GM12875 (cell line): ENCODE data around the gene MAPK1.
A peak's percentile ranks its signal among the peaks of the same experiment; 100 is the strongest.
"Not testable (repeated sequence)": the region's sequence is repeated elsewhere in the genome, so short reads cannot be mapped to it uniquely, and the experiment has no call there.

ENCODE experiments used
- H3K4me3 ChIP-seq: one replicate; pipeline ENCODE4 v1.5.1; 2011; ENCODE audit warnings: low read depth, low read length, control low read depth
- TF ChIP-seq, protein P1 (sequence below): IDR thresholded peaks from 2 replicates; pipeline ENCODE4 v1.5.1; 2011; ENCODE audit warnings: low read depth, mild to moderate bottlenecking, control low read depth, inconsistent platforms, low read length, moderate library complexity, borderline replicate concordance; ENCODE audit not compliant: insufficient read depth

Gene MAPK1

GRCh38 chr22:21867528-21868266, at the start of gene MAPK1:
MAPK1 (minus strand) TSS chr22:21867645; CDS start chr22:21867440, 205 bp downstream.
- peak within 1 kb of the TSS; percentile 78 for H3K4me3 ChIP-seq
- TF ChIP-seq, protein P1, sequence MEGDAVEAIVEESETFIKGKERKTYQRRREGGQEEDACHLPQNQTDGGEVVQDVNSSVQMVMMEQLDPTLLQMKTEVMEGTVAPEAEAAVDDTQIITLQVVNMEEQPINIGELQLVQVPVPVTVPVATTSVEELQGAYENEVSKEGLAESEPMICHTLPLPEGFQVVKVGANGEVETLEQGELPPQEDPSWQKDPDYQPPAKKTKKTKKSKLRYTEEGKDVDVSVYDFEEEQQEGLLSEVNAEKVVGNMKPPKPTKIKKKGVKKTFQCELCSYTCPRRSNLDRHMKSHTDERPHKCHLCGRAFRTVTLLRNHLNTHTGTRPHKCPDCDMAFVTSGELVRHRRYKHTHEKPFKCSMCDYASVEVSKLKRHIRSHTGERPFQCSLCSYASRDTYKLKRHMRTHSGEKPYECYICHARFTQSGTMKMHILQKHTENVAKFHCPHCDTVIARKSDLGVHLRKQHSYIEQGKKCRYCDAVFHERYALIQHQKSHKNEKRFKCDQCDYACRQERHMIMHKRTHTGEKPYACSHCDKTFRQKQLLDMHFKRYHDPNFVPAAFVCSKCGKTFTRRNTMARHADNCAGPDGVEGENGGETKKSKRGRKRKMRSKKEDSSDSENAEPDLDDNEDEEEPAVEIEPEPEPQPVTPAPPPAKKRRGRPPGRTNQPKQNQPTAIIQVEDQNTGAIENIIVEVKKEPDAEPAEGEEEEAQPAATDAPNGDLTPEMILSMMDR = peak; percentile 47

GRCh38 chr22:21916309-21916918, 49.0 kb upstream of the MAPK1 start:
- TF ChIP-seq, protein P1 = no peak
- H3K4me3 ChIP-seq = no peak overlapping the region

DNA sequence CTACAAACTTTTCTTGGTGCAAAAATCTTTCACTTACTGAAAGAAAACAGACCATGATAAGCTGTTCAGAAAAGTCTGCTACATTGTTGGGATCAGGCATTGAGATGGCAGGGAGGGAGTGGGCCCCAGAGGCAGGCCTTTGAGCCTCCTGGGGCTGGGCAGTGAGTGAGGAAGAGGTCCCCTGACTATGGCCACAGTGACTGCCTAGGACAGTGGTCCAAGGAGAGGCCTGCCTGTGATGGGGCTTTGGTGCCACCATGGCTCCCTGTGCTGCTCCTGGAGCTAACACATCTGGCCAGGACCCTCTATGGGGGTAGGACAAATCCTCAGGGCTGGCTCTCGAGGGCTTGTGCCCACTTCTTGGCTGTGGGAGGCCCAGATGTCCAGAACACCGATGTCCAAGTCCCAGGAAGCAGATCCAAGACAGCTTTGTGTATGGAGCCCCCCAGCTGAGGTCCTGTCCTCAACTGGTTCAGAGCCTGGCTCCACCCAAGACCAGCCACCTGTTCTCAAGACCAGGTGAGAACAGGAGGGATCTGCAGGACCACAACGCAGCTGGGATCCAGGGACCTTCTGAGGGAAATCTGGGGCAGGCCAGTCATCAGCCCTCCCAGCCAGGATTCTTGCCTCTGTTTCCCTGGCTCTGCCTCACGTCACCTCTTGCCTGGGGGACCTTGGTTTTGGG, 48.3 kb upstream of the MAPK1 start:
- TF ChIP-seq, protein P1 = no peak
- H3K4me3 ChIP-seq = no peak overlapping the region

DNA sequence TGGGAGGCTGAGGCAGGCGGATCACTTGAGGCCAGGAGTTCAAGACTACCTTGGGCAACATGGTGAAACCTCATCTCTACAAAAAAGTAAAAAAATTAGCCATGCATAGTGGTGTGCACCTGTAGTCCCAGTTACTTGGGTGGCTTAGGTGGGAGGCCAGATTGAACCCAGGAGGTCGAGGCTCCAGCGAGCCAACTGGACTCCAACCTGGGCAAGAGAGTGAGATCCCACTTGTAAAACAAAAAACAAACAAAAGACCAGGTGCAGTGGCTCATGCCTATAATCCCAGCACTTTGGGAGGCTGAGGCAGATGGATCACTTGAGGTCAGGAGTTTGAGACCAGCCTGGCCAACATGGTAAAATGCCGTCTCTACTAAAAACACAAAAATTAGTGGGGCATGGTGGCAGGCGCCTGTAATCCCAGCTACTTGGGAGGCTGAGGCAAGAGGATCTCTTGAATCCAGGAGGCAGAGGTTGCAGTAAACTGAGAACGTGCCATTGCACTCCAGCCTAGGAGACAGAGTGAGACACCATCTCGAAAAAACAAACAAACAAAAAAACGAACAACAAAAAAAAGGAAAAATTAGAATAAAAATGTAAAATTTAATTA, 46.7 kb upstream of the MAPK1 start:
- H3K4me3 ChIP-seq = not testable (repeated sequence)

DNA sequence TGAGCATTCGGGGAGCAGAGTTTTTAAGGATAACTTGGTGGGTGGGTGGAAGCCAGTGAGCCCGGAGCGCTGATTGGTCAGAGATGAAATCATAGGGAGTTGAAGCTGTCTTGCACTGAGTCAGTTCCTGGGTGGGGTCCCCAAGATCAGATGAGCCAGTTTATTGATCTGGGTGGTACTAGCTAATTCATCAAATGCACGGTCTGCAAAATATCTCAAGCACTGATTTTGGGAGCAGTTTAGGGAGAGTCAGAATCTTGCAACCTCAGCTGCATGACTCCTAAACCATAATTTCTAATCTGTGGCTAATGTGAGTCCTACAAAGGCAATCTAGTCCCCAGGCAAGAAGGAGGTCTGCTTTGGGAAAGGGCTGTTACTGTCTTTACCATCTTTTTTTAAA, 42.9 kb upstream of the MAPK1 start:
- not testable (repeated sequence) for H3K4me3 ChIP-seq

DNA sequence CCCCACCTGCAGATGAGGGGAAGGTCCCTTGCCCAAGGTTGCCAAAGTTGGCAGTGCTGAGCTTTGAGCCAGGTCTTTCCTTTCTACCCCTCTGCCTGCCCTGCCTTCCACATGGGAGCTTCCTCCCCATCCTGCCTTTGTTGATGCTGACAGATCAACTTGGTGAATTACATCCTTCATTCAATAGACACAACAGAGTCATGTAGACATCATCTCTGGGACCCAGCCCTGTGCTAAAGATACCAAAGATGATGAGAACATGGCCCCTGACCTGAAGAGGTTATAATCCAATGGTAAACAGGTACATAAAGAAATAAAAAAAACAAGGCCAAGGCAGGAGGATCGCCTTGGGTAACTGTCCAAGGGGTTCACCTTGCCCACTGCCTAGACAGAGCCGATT, 42.4 kb upstream of the MAPK1 start:
- no peak overlapping the region for H3K4me3 ChIP-seq
- TF ChIP-seq, protein P1 = no peak

DNA sequence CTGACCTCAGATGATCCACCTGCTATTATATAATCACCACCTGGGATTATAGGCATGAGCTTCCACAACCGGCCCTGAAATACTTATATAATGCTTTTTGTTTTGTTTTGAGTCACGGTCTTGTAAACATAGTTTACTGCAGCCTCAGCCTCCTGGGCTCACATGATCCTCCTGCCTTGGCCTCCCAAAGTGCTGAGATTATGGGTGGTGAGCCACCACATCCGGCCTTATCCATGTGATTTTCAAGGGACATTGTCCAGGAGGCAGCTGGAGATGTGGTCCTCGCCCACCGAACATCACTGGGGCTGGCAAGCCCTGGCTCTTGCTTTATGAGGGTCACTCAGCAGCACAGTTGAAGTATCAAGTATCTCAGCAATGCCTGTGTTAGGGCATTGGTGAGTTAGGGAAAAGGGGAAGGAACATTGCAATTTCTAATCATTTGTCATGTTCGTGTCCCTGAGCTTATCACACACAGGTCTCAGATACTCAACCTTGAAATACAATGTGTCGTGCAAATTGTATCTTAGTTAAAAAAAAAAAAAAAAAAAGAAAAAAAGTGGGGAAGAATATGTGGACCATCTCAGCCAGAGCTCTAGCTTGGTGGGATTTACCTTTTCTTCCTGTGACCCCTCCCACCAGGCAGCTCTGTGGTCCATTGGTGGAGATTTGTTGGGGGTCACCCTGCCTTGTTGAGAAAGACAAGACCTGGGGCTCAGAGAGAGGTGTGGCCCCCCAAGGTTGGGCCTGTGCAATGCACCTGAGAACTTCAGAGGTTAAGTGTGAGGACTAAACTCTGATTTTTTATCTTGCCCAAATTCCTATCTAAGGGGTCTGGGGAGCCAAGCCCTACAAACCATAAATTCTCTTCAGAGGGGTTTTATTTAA, 40.4 kb upstream of the MAPK1 start:
- TF ChIP-seq, protein P1 = no peak
- H3K4me3 ChIP-seq = no peak overlapping the region

DNA sequence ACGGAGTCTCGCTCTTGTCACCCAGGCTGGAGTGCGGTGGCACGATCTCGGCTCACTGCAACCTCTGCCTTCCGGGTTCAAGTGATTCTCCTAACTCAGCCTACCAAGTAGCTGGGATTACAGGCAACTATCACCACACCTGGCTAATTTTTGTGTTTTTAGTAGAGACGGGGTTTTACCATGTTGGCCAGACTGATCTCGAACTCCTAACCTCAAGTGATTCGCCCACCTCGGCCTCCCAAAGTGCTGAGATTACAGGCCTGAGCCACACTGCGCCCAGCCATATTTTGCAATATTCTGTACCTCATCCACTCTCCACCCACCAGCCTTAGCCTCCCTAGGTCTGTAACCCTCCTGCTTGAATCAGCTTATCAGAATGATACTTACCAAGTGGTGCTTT, 37.8 kb upstream of the MAPK1 start:
- not testable (repeated sequence) for H3K4me3 ChIP-seq
